ENCODE results near the gene STMP1.
"Not testable (repeated sequence)": the region's sequence is repeated elsewhere in the genome, so short reads cannot be mapped to it uniquely, and the experiment has no call there.

Gene STMP1

DNA sequence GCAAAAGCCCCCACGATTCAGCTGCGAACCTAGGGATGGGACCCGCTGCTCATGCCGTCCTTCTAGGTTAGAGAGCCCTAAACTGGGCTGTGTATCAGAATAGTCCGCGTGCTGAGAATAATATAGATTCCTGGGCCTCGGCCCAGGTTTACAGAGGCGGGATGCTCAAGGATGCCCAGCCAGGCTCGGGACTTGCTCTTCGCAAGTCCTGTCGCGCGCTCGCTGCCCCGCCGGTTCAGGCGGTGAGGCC is 266 bp upstream of the STMP1 start:
- in situ Hi-C loops (cut with HindIII; ENCODE audit: low sequenced_read_pairs) = no loop called here

DNA sequence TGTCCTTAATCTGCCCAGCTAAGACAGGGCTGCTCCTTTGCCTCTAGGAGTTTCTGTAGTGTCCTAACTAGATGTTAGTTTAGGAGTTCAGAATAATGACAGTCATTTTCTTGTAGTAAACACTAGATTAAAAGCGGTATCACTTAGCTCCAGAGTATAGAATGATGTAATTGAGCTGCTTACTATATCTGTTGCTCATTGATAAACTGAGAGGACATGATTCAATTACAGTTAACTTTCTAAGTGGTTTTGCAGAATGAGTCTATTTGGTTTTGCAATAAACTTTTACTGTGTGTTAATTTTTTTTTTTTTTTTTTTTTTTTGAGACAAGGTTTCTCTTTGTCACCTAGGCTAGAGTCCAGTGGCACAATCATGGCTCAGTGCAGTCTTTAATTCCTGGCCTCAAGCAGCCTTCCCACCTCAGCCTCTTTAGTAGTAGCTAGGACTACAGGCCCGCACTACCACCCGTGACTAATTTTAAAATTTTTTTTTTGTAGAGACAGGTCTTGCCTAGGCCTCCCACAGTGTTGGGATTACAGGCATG is 1.8 kb downstream of the STMP1 start:
- in situ Hi-C loops (cut with HindIII; ENCODE audit: low sequenced_read_pairs) = no loop called here

DNA sequence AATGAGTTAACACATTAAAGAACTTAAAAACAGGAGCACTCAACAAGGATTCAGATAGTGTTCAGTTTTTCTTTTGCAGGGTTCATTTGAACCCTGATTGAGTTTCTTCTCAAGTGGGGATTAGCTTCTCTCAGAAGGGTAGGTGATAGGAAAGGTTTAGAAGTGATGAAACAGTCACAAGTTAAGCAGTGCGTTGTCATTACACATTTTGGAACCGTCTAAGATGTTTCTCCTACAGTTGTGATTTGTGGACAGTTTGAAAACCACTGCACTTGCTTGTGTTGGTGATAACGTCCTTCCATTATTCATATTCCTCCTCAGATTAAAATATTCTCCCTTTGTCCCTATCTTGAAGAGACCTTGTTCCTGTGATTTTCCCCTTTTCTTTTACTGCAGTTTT is 2.7 kb downstream of the STMP1 start:
- in situ Hi-C loops (cut with HindIII; ENCODE audit: low sequenced_read_pairs) = no loop called here

DNA sequence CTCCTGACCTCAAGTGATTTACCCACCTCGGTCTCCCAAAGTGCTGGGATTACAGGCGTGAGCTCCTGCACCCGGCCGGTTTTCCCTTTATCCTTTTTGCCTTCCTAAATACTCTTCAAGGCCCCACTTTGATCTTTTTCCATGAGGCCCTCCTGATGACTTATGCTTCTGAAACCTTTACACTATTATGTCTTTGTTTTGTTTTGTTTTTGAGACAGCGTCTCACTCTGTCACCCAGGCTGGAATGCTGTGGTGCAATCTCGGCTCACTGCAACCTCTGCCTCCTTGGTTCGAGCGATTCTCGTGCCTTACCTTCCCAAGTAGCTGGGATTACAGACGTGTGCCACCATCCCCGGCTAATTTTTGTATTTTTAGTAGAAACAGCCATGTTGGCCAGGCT is 3.8 kb downstream of the STMP1 start:
- in situ Hi-C loops (cut with HindIII; ENCODE audit: low sequenced_read_pairs) = no loop called here

DNA sequence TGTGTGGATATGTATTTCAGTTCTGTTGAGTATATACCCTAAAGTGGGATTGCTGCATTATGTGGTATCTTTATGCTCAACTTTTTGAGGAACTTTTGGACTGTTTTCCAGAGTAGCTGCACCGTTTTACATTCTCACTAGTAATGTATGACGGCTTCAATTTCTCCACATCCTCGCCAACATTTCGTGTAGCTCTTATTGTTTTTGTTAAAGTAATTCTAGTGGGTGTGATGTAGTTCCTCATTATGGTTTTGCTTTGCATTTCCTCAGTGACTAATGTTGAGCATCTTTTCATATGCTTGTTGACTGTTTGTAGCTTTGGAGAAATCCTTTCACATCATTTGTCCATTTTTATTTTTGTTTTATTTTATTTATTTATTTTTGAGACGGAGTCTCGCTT is 4.5 kb downstream of the STMP1 start:
- in situ Hi-C loops (cut with HindIII; ENCODE audit: low sequenced_read_pairs) = no loop called here

DNA sequence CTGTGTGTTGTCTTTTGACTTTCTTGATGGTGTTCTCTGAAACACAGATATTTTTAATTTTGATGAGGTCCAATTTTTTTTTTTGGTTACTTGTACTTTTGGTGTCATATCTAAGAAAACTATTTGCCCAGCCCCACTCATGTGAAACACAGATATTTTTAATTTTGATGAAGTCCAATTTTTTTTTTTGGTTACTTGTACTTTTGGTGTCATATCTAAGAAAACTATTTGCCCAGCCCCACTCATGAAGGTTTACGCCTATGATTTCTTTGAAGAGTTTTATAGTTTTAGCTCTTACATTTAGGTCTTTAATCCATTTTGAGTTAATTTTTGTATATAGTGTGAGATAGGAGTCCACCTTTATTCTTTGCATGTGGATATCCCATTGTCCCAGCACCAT is 5.3 kb downstream of the STMP1 start:
- in situ Hi-C loops (cut with HindIII; ENCODE audit: low sequenced_read_pairs) = not testable (repeated sequence)

DNA sequence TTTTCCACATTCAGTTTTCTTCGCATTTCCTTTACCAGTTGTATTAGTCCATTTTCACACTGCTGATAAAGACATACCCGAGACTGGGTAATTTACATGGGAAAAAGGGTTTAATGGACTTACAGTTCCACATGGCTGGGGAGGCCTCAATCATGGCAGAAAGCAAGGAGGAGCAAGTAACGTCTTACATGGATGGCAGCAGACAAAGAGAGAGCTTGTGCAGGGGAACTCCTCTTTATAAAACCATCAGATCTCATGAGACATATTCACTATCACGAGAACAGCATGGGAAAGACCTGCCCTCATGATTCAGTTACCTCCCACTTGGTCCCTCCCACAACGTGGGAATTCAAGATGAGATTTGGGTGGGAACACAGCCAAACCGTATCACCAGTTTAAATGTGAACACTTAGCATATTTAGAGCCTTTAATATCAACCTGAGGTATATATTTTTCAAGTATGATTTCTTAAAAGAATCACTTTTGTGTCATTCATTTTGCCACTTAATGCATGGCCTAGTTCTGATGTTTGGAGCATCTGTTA is 6.6 kb downstream of the STMP1 start:
- in situ Hi-C loops (cut with HindIII; ENCODE audit: low sequenced_read_pairs) = not testable (repeated sequence)

DNA sequence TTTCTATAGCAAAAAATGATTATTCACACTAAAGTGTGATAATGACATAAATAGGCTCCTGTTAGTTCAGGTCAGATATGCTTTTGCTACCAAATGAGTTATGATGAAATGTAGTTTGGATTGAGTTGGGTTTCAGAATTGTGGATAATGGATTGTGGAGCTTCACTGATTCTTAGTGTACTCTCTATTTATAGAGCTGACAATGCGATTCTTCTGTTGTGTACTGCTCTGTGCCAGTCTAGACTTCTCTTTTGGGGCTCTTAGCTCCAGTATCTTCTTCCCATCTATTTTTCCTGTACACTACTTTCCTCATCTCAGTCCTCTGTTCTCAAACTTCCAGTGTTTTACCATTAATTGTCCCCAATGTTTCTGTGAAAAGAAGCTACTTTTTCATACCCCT is 7.5 kb downstream of the STMP1 start:
- in situ Hi-C loops (cut with HindIII; ENCODE audit: low sequenced_read_pairs) = no loop called here

DNA sequence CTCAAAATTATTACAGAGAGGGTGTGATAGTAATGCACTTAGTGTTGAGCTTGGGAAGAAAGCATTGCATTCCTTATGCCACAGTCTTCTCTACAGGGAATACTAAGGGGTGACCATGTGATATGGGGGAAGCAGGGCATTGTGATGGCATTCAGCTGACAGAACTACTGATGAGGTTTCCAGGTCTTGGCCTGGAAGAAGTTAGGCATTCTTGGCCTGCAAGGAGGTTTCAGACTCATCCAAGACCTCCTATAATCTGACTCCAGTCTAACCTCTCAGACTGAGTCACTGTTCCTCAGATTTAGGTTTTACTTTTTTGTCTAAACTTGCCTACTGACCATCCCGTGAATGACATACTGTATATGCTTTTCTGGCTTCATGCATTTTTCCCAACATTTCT is 7.9 kb downstream of the STMP1 start:
- in situ Hi-C loops (cut with HindIII; ENCODE audit: low sequenced_read_pairs) = no loop called here

DNA sequence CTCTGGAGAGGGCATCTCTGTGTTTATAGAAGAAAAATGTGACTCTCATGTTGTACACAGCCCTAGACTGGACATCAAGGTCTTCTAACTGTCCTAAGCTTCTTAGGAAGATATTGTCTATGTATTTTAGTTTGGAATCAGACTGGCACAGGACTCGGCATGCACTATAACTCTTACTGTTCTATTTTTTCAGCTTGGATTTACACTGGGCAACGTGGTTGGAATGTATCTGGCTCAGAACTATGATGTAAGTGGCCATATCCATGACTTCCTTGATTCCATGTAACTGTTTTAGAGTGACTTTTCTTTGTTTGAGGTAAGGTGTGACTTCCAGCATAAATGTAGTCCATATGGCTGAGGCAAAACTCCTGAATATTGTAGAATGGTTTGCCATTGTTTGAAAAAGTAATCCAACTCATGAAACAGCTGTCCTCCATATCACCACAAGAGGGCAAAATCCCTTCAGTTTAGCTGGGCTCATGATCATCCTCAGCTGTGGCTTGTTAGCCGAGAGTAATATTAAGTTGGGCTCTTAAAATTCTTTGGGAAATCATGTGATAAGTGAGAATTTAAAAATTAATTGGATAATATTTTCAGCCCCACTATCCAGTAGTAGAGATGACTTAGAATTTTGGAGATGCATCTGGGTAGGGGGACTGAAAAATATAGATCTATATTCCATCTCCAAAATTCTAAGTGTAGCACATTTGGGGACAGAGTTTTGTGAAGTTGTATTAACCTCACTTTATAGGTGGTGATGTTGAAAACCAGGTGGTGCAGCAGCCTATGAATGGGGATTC is 10.4 kb downstream of the STMP1 start:
- in situ Hi-C loops (cut with HindIII; ENCODE audit: low sequenced_read_pairs) = no loop called here

DNA sequence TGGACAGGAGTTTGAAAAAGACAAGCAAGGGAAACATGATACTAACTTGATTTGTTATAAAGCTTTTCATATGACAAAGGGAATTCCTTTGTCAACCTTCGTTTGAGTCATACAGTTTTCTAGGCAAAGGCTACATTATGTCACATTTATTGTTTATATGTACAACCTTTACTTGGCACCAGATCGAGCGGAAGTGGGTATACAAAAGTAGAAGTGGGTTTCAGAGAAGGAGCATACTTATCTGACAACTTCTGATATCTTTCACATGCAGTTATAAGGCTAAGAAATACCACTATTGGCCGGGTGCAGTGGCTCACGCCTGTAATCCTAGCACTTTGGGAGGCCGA is 11.0 kb downstream of the STMP1 start:
- in situ Hi-C loops (cut with HindIII; ENCODE audit: low sequenced_read_pairs) = no loop called here

DNA sequence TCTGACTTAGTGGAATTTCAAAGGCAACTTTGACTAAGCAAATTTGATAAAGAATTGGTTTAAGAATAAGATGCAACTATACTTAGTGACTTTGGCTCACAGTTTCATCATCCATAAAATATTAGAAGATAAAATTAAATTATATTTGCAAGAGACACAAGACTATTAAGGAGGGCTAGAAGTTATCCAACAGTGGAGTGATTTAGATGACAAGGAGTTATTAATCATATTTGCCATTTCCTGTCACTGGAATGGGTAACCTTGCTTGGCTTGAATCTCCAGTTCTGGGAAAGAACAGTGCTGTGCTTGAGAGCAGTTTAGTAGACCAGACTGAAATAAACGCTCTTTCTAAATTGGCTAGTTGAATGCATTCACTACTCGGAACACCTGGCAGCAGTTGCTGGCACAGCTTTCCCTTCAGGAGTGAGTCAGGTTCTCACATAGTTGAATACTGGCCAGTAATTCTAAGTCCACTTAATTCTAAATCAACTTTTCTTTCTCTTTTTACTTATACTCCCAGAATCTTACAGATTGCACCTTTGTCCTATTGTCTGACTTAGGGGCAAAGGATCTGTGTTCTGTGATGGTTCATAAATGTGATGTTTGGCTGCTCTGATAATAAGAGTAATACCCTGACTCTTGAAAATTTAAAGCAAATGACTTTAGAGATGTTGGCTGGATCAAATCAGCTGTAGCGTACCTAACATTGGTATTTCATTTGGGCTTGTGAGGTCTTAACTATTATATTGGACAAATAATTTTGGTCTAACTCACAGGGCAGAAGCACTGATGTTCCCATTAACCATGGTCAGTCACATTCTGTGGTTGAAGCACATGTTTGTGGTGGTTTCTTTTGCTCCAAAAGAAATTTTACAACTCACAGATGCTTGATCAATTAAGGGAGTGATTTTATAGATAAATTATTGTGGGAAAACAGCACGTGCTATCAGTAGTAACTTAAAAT is 16.6 kb downstream of the STMP1 start:
- in situ Hi-C loops (cut with HindIII; ENCODE audit: low sequenced_read_pairs) = no loop called here

DNA sequence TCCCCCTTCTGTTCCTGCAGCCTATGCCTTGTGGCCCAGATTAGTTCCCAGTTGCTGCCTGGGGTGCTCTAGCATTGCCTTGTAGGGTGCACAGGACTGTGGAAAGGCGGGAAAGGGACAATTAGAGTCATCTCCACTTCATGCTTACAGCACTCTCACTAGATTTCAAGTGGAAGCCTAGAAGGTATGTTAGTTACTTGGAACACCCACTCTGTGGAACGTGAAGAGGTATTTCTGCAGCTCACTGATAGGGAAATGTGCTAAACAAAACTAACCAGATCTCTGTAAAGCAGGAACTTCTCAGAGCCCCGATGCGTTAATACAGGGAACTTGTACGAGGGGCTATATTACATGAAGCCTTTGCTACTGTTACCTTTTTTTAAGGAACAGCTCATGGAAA is 19.4 kb downstream of the STMP1 start:
- in situ Hi-C loops (cut with HindIII; ENCODE audit: low sequenced_read_pairs) = no loop called here

DNA sequence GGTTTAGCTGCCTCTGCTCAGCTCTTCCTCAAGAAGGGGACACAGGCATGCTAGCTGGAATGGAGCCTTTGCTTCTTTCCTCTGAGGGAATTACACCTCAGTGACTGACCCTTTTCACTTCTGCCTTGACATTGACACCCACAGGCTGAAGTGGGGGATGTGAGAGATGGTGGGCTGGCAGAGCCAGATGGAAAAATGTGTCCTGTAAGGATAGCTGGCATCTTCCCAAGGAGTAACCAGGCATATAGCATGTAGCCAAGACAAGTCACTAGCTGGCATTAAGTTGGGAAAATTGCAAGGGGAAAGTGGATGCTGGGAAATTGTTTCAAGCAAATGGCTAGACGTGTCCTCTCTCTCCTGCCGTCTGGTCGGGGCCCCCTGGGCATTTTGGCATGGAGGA is 19.9 kb downstream of the STMP1 start:
- in situ Hi-C loops (cut with HindIII; ENCODE audit: low sequenced_read_pairs) = no loop called here

DNA sequence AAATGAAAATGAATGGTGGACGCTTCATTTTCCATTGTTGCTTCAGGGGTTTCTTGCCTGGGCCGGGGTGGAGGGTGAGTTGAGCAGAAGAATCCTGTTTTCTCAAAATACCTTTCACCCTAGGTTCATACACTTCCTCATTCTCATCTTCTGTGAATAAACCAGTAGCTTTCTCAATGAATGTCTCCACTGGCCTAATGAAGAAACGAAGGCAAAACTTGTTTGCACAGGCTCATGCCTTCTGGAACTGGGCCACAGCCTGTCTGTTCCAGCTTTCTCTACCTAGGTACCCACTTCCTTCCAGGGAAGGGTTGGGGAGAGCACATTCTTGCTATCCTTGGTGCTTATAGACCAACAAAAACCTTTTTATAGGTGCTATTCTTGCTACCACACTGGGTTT is 21.3 kb downstream of the STMP1 start:
- in situ Hi-C loops (cut with HindIII; ENCODE audit: low sequenced_read_pairs) = no loop called here

DNA sequence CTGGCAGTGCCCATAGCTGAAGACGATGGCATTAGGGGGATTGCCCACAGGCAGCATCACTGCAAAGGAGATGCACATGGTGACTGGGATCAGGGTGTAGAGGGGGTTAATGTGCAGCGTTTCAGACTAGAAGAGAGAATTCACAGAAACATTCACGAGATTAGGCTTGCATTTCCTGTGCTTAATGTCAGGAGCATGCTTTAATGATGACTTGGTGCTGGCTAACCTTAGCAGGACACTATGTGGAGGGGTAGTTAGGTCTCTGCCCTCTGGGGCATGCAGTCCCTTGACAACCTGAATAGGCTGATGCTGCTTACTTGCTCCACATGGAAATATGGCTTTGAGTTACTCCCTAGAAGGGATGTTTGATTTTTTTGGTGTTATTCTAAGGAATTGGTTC is 21.8 kb downstream of the STMP1 start:
- in situ Hi-C loops (cut with HindIII; ENCODE audit: low sequenced_read_pairs) = no loop called here

DNA sequence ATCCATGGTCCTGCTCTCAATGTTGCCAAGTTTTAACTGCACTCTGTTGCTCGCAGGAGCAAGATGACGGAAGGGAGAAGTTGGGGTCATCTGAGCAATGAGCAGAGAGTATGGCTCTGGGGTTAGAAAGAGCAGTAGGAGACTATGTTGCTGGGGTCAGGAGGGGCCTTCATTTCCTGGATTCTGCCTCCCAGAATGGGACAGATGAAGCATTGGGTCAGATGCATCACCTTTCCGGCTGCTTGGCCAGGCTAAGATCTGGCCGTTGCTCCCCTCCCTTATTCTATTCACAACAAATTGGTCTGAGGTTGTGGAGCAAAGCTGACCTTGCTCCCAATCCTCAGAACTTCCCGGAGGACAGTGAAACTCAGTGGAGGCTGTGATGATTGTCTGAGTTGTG is 22.4 kb downstream of the STMP1 start:
- in situ Hi-C loops (cut with HindIII; ENCODE audit: low sequenced_read_pairs) = no loop called here

DNA sequence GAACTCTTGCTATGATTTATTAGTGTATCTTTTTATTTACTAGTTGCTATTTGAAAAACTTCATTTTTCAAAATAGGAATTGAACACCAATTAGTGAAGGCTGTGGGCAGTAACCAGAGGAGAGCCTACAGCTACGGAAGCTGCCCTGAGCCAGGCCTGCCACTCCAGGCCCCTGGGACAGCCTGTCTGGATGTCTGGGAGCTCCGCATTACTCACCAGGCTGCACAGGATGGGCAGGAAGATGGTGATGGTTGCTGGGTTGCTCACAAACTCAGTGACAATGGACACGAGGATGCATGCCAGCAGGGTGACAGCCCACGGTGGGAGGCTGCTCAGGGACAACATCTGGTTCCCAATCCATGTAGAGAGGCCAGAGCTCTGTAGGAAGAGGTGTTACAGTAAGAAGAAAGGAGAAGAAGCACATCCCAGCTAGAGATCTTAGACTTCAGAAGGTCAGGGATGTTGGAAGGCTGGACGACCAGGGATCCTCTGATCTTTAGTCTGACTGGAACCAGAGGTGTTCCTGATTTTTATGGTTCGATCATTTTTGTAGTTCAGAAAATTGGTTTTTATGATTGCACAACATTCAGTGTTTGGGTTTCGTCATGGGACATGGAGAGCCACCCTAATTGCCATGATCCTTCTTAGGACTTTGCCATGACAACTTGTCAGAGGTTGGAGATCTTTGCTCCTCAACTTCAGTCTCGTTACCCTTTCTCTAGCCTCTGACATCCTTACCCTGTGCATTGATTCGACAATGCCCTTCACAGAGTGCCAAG is 23.2 kb downstream of the STMP1 start:
- in situ Hi-C loops (cut with HindIII; ENCODE audit: low sequenced_read_pairs) = no loop called here

DNA sequence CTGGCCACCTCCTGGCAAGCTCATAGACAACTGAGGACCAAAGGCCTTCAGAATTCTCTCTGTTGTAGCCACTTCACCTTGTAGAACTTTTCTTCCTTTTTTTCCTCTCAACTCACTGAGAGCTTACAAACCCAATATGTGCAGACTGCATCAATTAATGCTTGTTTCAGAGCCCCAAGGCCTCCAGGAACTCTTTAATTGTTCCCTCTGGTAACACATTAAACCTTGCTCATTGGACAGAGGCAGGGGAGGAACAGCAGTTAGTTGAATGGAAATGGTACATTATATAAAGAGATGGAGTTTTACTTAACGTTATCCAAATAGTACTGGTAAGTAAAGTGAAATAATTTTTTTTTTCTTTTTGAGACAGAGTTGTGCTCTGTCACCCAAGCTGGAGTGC is 25.2 kb downstream of the STMP1 start:
- in situ Hi-C loops (cut with HindIII; ENCODE audit: low sequenced_read_pairs) = no loop called here

DNA sequence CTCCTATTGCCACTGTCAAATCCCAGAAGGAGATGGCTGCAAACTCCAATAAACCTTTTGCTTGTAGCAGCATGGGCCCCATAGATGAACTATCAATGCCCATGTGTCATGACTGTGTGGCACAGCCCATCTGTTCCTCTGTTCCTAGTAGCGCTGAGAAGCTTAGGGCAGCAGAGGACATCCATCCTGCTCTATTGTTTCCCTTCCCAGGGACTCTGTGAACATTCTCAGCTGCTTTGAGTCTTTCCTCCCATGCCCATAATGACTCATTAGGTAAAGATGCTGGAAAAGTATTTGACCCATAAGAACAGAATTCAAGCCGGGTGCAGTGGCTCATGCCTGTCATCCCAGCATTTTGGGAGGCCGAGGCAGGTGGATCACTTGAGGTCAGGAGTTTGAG is 28.3 kb downstream of the STMP1 start:
- in situ Hi-C loops (cut with HindIII; ENCODE audit: low sequenced_read_pairs) = loop anchor here (5.0 kb wide), 2 partner anchors 33 to 52 kb away; no protein-coding TSS in a partner anchor

DNA sequence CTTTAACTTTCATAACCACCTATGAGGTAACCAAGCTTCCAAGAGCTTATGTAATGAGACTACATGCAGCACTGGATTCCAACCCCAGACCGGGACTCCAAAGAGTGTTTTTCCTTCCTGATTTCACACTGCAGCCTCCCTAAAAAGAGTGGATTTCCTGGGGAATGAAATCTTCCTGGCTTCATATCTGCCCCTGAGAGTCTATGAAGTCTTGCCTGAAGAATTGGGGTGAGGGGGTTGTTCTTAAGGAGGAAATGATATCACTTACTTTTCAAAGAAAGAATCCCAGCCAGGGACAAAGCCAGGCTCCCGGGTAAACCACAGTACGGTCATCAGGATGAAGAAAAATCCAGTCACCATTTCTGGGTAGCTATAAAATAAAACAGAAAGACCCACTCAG is 29.7 kb downstream of the STMP1 start:
- in situ Hi-C loops (cut with HindIII; ENCODE audit: low sequenced_read_pairs) = loop anchor here (5.0 kb wide), 2 partner anchors 35 to 50 kb away; no protein-coding TSS in a partner anchor

Data from endothelial cell of hepatic sinusoid (primary cell).